Testis (tissue), 3 donors: Measurements from ENCODE around the gene LMLN. TPM values are rescaled to one million over a fixed set of nuclear protein-coding genes. Genes with fewer than 3 reads are reported as not detected.

ENCODE experiments used
- DNase-seq: peaks from one replicate; pipeline ENCODE4 v3.0.0-alpha.2; 2019
- H3K27ac ChIP-seq, 2 donors: fragments of 200-600 bp; sonication (generic); one replicate each; pipeline ENCODE4 v1.5.1; 2019
- H3K27me3 ChIP-seq: fragments of 200-600 bp; sonication (generic); one replicate; pipeline ENCODE4 v1.5.1; 2019
- H3K36me3 ChIP-seq: fragments of 200-600 bp; sonication (generic); one replicate; pipeline ENCODE4 v1.5.1; 2017; ENCODE audit warnings: low read depth; ENCODE audit errors: missing control alignments
- H3K4me1 ChIP-seq: fragments of 200-600 bp; sonication (generic); one replicate; pipeline ENCODE4 v1.5.1; 2019
- H3K4me3 ChIP-seq, 2 donors: fragments of 200-600 bp; sonication (generic); one replicate each; pipeline ENCODE4 v1.5.1; 2017 to 2019
- H3K9me3 ChIP-seq: fragments of 200-600 bp; sonication (generic); one replicate; pipeline ENCODE4 v1.5.1; 2017
- CTCF ChIP-seq, 3 experiments: fragments of 450-650 bp in 2 of 3; fragments of 200-600 bp in 1 of 3; sonication (generic) in 1 of 3; IDR thresholded peaks; one replicate each; pipeline ENCODE4 v1.5.1; 2016 to 2019; ENCODE audit warnings: antibody characterized with exemption in 3 of 3, mild to moderate bottlenecking in 2 of 3, moderate library complexity in 1 of 3
- POLR2A ChIP-seq: fragments of 450-650 bp; IDR thresholded peaks from one replicate; pipeline ENCODE4 v1.6.1; 2017; ENCODE audit warnings: antibody characterized with exemption, mild to moderate bottlenecking, moderate library complexity
- WGBS, 2 donors: methylation state at CpG; one replicate each; pipeline ENCODE4 v1.1.5; 2018; 5-methylcytosine and 5-hydroxymethylcytosine counted together
- intact Hi-C: fragments of 100-400 bp; cut with DNase I; formaldehyde crosslinking; loops from one replicate; pipeline ENCODE4 v1.15.1; 2023; ENCODE audit warnings: low total_unique reads
- polyA plus RNA-seq: library from polyadenylated mRNA; stranded (reverse); fragments of 350-450 nt; fragmentation: Illumina TruSeq; extraction: RNeasy Lipid Tissue Mini Kit (QIAGEN cat#74804); gene quantifications from one replicate; pipeline ENCODE4 v1.2.3, GENCODE V29; 2014; ENCODE audit warnings: low read depth, low replicate concordance; ENCODE audit not compliant: insufficient read depth
- total RNA-seq, 2 donors: library from RNA; depleted of rRNA; stranded (reverse); fragments of >200 nt; gene quantifications; one replicate each; pipeline ENCODE4 v1.2.3, GENCODE V29; 2016

Gene LMLN
- total and polyA plus RNA-seq, 3 donors from 2014 or later: 23.0 to 49.8 (median 24.1) TPM

GRCh38 chr3:198065897-198066296 is 105.9 kb downstream of the LMLN start:
- Histone ChIP-seq H3K4me1 (no peaks in the 10 kb centered on the region), H3K9me3 (no peaks in the 10 kb centered on the region), H3K27me3 (no peaks in the 10 kb centered on the region), H3K4me3 (no peak overlapping the region), H3K36me3 (no peaks in the 10 kb centered on the region), H3K27ac (no peak overlapping the region)
- DNase-seq: no peak
- intact Hi-C loops: no loop called here
- WGBS, 2 donors: 70 to 96% methylated on average over 2 of the region's 2 CpGs
- no peak for TF ChIP-seq CTCF (IDR thresholded peaks at IDR 0.05)
- no peak for TF ChIP-seq POLR2A

DNA sequence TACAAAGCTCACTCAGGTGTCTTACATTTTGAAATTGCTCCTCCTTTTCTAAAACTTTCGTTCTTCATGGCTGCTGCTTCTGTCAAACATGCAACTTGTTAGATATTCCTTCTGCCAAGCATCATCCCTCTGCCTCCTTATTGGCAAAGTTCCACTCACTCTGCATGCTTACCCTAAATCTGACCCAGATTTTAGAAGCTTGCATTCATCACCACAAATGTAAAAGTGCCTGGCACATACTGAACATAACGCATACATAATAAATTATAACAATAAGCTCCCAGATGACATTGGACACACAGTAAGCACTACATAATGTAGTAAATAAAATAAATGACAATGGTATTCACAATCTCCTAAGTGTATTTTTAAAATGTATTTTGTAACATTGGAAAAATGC is 107.4 kb downstream of the LMLN start:
- Histone ChIP-seq H3K4me3 (no peak overlapping the region), H3K36me3 (no peaks in the 10 kb centered on the region), H3K27ac (no peak overlapping the region), H3K4me1 (no peaks in the 10 kb centered on the region), H3K9me3 (no peaks in the 10 kb centered on the region), H3K27me3 (no peaks in the 10 kb centered on the region)
- DNase-seq: no peak
- intact Hi-C loops: no loop called here
- WGBS, 2 donors: 91 to 92% methylated on average over 2 of the region's 2 CpGs
- TF ChIP-seq POLR2A (no peak), CTCF (IDR thresholded peaks at IDR 0.05) (no peak)

GRCh38 chr3:198070871-198071270 is 110.9 kb downstream of the LMLN start:
- DNase-seq: no peak
- Histone ChIP-seq H3K27ac (no peak overlapping the region), H3K9me3 (no peaks in the 10 kb centered on the region), H3K36me3 (no peaks in the 10 kb centered on the region), H3K27me3 (no peaks in the 10 kb centered on the region), H3K4me1 (no peaks in the 10 kb centered on the region), H3K4me3 (no peak overlapping the region)
- intact Hi-C loops: no loop called here
- WGBS, 2 donors: 94 to 95% methylated on average over 5 of the region's 5 CpGs
- TF ChIP-seq CTCF (IDR thresholded peaks at IDR 0.05) (no peak), POLR2A (no peak)

- H3K9me3 ChIP-seq: no peaks in the 10 kb centered on the region
- no peak overlapping the region for H3K27ac ChIP-seq
- intact Hi-C loops: no loop called here
- no peaks in the 10 kb centered on the region for H3K36me3 ChIP-seq
- no peaks in the 10 kb centered on the region for H3K4me1 ChIP-seq
- 68 to 77% methylated on average over 4 of the region's 4 CpGs for WGBS, 2 donors
- TF ChIP-seq POLR2A (no peak), CTCF (IDR thresholded peaks at IDR 0.05) (no peak)
- no peaks in the 10 kb centered on the region for H3K27me3 ChIP-seq
- DNase-seq: no peak
- H3K4me3 ChIP-seq: no peak overlapping the region
Measured at GRCh38 chr3:198071602-198072287, 111.7 kb downstream of the LMLN start.

DNA sequence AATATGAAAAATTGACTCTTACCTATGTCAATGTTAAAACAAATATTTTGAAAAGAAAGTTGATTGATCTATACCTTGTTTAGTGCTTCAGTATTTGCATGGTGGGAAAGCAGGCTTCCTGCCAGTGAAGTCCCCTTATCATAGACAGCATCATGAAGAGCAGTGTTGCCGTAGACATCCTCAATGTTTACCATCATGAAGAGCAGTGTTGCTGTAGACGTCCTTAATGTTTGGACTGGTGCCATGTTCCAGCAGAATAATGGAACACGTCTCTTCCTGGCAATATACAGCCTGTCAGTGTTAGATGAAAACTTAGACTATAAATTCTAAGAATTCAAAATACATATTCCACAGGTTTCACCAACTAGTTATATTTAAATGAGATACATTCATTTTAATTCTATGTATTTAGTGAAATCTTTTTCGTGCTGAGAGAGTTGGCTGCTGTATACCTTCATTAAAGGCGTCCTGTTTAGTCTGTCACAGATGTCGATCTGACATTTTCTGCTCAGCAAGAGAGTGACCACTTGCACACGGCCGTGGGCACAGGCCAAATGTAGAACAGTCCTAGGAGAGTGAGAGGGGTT is 116.8 kb downstream of the LMLN start:
- H3K27me3 ChIP-seq: no peaks in the 10 kb centered on the region

More for the DNA sequence above, 116.8 kb downstream of the LMLN start:
- DNase-seq: no peak
- TF ChIP-seq POLR2A (no peak), CTCF (IDR thresholded peaks at IDR 0.05) (no peak)
- WGBS, 2 donors: 60 to 68% methylated on average over 8 of the region's 8 CpGs
- intact Hi-C loops: no loop called here
- Histone ChIP-seq H3K36me3 (no peaks in the 10 kb centered on the region), H3K4me1 (peaks cover 7% of the 10 kb centered on the region), H3K4me3 (no peak overlapping the region), H3K9me3 (no peaks in the 10 kb centered on the region), H3K27ac (no peak overlapping the region)
